ENCODE measurements around the gene C19orf44.
"Not testable (repeated sequence)": the region's sequence is repeated elsewhere in the genome, so short reads cannot be mapped to it uniquely, and the experiment has no call there.

The C19orf44 gene

GRCh38 chr19:16495982-16496612 lies at the start of gene C19orf44, which contains the start of gene CALR3:
Gene C19orf44 (plus strand): TSS chr19:16496394. CDS start chr19:16500793, 4,399 bp downstream.
Gene CALR3 (minus strand): TSS chr19:16496167. CDS start chr19:16496129, 38 bp downstream.
- no peak for TF ChIP-seq ZNF274 (IDR thresholded peaks at IDR 0.05; ENCODE audit: low read depth, low read length)
- TF ChIP-seq YY1 (IDR thresholded peaks at IDR 0.05; ENCODE audit: insufficient read depth, insufficient read length) = peak; percentile 42
- peaks cover 10% of the 10 kb centered on the region for H3K36me3 ChIP-seq (ENCODE audit: insufficient read depth, insufficient read length, low read length)
- H3K9me3 ChIP-seq (ENCODE audit: insufficient read depth, low read length) = no peaks in the 10 kb centered on the region
- H3K9ac ChIP-seq (ENCODE audit: insufficient read length, low read depth) = peak within 1 kb of the TSS; percentile 77
- H3K4me3 ChIP-seq (ENCODE audit: insufficient read length, low read depth) = peak within 1 kb of the TSS; percentile 77
- H3K27me3 ChIP-seq (ENCODE audit: insufficient read depth, insufficient read length) = no peaks in the 10 kb centered on the region
- peak; percentile 98 for DNase-seq (ENCODE audit: low read depth, low spot score)
- H3K4me1 ChIP-seq (ENCODE audit: insufficient read depth, insufficient read length) = no peaks in the 10 kb centered on the region

- Histone ChIP-seq H3K4me3 (ENCODE audit: insufficient read length, low read depth) (no peak overlapping the region), H3K27me3 (ENCODE audit: insufficient read depth, insufficient read length) (no peaks in the 10 kb centered on the region), H3K9me3 (ENCODE audit: insufficient read depth, low read length) (no peaks in the 10 kb centered on the region), H3K36me3 (ENCODE audit: insufficient read depth, insufficient read length, low read length) (peaks cover 9% of the 10 kb centered on the region), H3K4me1 (ENCODE audit: insufficient read depth, insufficient read length) (peaks cover 13% of the 10 kb centered on the region), H3K9ac (ENCODE audit: insufficient read length, low read depth) (no peak overlapping the region)
- TF ChIP-seq YY1 (IDR thresholded peaks at IDR 0.05; ENCODE audit: insufficient read depth, insufficient read length) (no peak), ZNF274 (IDR thresholded peaks at IDR 0.05; ENCODE audit: low read depth, low read length) (no peak)
- no peak for DNase-seq (ENCODE audit: low read depth, low spot score)
Observed at GRCh38 chr19:16446724-16447368, 49.3 kb upstream of the C19orf44 start.

- H3K9ac ChIP-seq (ENCODE audit: insufficient read length, low read depth); H3K4me3 ChIP-seq (ENCODE audit: insufficient read length, low read depth); H3K4me1 ChIP-seq (ENCODE audit: insufficient read depth, insufficient read length): not testable (repeated sequence)
Observed at GRCh38 chr19:16448872-16449271, 47.3 kb upstream of the C19orf44 start.

GRCh38 chr19:16449330-16449961 lies 46.7 kb upstream of the C19orf44 start:
- Histone ChIP-seq H3K27me3 (ENCODE audit: insufficient read depth, insufficient read length) (no peaks in the 10 kb centered on the region), H3K4me1 (ENCODE audit: insufficient read depth, insufficient read length) (peaks cover 10% of the 10 kb centered on the region), H3K36me3 (ENCODE audit: insufficient read depth, insufficient read length, low read length) (peaks cover 8% of the 10 kb centered on the region), H3K9ac (ENCODE audit: insufficient read length, low read depth) (no peak overlapping the region), H3K9me3 (ENCODE audit: insufficient read depth, low read length) (no peaks in the 10 kb centered on the region), H3K4me3 (ENCODE audit: insufficient read length, low read depth) (no peak overlapping the region)
- TF ChIP-seq ZNF274 (IDR thresholded peaks at IDR 0.05; ENCODE audit: low read depth, low read length) (no peak), SUZ12 (IDR thresholded peaks at IDR 0.05; ENCODE audit: extremely low read depth, insufficient read depth, insufficient read length) (no peak), YY1 (IDR thresholded peaks at IDR 0.05; ENCODE audit: insufficient read depth, insufficient read length) (no peak)
- DNase-seq (ENCODE audit: low read depth, low spot score) = no peak

More at GRCh38 chr19:16448872-16449271, 47.3 kb upstream of the C19orf44 start:
- not testable (repeated sequence) for DNase-seq (ENCODE audit: low read depth, low spot score); H3K9me3 ChIP-seq (ENCODE audit: insufficient read depth, low read length); H3K27me3 ChIP-seq (ENCODE audit: insufficient read depth, insufficient read length); H3K36me3 ChIP-seq (ENCODE audit: insufficient read depth, insufficient read length, low read length)

- Histone ChIP-seq H3K4me3 (ENCODE audit: insufficient read length, low read depth) (no peak overlapping the region), H3K36me3 (ENCODE audit: insufficient read depth, insufficient read length, low read length) (peaks cover 4% of the 10 kb centered on the region), H3K27me3 (ENCODE audit: insufficient read depth, insufficient read length) (no peaks in the 10 kb centered on the region), H3K4me1 (ENCODE audit: insufficient read depth, insufficient read length) (peaks cover 11% of the 10 kb centered on the region), H3K9ac (ENCODE audit: insufficient read length, low read depth) (no peak overlapping the region), H3K9me3 (ENCODE audit: insufficient read depth, low read length) (no peaks in the 10 kb centered on the region)
- DNase-seq (ENCODE audit: low read depth, low spot score) = peak; percentile 62
- no peak for TF ChIP-seq ZNF274 (IDR thresholded peaks at IDR 0.05; ENCODE audit: low read depth, low read length)
- no peak for TF ChIP-seq SUZ12 (IDR thresholded peaks at IDR 0.05; ENCODE audit: extremely low read depth, insufficient read depth, insufficient read length)
- no peak for TF ChIP-seq YY1 (IDR thresholded peaks at IDR 0.05; ENCODE audit: insufficient read depth, insufficient read length)
Observed at GRCh38 chr19:16452325-16452724, 43.9 kb upstream of the C19orf44 start.

- peaks cover 4% of the 10 kb centered on the region for H3K36me3 ChIP-seq (ENCODE audit: insufficient read depth, insufficient read length, low read length)
- TF ChIP-seq ZNF274 (IDR thresholded peaks at IDR 0.05; ENCODE audit: low read depth, low read length) (no peak), YY1 (IDR thresholded peaks at IDR 0.05; ENCODE audit: insufficient read depth, insufficient read length) (no peak), SUZ12 (IDR thresholded peaks at IDR 0.05; ENCODE audit: extremely low read depth, insufficient read depth, insufficient read length) (no peak)
- peaks cover 29% of the 10 kb centered on the region for H3K4me1 ChIP-seq (ENCODE audit: insufficient read depth, insufficient read length)
- DNase-seq (ENCODE audit: low read depth, low spot score) = no peak
- H3K9ac ChIP-seq (ENCODE audit: insufficient read length, low read depth) = no peak overlapping the region
- H3K27me3 ChIP-seq (ENCODE audit: insufficient read depth, insufficient read length) = no peaks in the 10 kb centered on the region
- H3K9me3 ChIP-seq (ENCODE audit: insufficient read depth, low read length) = no peaks in the 10 kb centered on the region
- no peak overlapping the region for H3K4me3 ChIP-seq (ENCODE audit: insufficient read length, low read depth)
Observed at GRCh38 chr19:16454351-16454918, 41.8 kb upstream of the C19orf44 start.

- Histone ChIP-seq H3K4me1 (ENCODE audit: insufficient read depth, insufficient read length) (peaks cover 30% of the 10 kb centered on the region), H3K9me3 (ENCODE audit: insufficient read depth, low read length) (no peaks in the 10 kb centered on the region), H3K9ac (ENCODE audit: insufficient read length, low read depth) (no peak overlapping the region), H3K27me3 (ENCODE audit: insufficient read depth, insufficient read length) (no peaks in the 10 kb centered on the region), H3K4me3 (ENCODE audit: insufficient read length, low read depth) (no peak overlapping the region), H3K36me3 (ENCODE audit: insufficient read depth, insufficient read length, low read length) (peaks cover 4% of the 10 kb centered on the region)
- no peak for DNase-seq (ENCODE audit: low read depth, low spot score)
- no peak for TF ChIP-seq YY1 (IDR thresholded peaks at IDR 0.05; ENCODE audit: insufficient read depth, insufficient read length)
- TF ChIP-seq SUZ12 (IDR thresholded peaks at IDR 0.05; ENCODE audit: extremely low read depth, insufficient read depth, insufficient read length) = no peak
- no peak for TF ChIP-seq ZNF274 (IDR thresholded peaks at IDR 0.05; ENCODE audit: low read depth, low read length)
Observed at GRCh38 chr19:16455489-16455888, 40.7 kb upstream of the C19orf44 start.

Measured in NT2/D1 (cell line).